Neural progenitor cell (in vitro differentiated cells): ENCODE data around the gene FAM174B.

Source experiments
- CTCF ChIP-seq: fragments of 200-600 bp; sonication (generic); IDR thresholded peaks from 2 replicates; pipeline ENCODE4 v1.5.1; 2017; ENCODE audit warnings: antibody characterized with exemption, mild to moderate bottlenecking
- EZH2 ChIP-seq: fragments of 200-600 bp; sonication (generic); IDR thresholded peaks from 2 replicates; pipeline ENCODE4 v1.6.1; 2017; ENCODE audit warnings: antibody characterized with exemption, mild to moderate bottlenecking, moderate library complexity
- EZH2phosphoT487 ChIP-seq: fragments of 200-600 bp; sonication (generic); IDR thresholded peaks from 2 replicates; pipeline ENCODE4 v1.6.1; 2017; ENCODE audit warnings: antibody characterized with exemption

DNA sequence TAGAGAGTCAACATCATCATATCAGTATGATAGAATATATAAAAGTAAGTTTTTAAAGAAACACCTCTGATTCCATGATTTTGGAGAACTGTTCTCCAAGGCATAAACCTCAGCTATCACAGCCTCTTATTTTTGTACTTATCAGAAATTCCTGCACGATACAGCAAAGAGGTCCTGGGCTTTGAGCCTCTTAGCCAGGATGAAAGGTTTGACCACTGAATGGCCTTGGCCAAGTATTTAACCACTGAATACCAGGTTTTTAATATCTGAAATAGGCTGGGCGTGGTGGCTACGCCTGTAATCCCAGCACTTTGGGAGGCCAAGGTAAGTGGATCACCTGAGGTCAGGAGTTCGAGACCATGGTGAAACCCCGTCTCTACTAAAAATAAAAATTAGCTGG, 1.9 kb upstream of the FAM174B start:
- TF ChIP-seq CTCF, result no peak
- no peak for TF ChIP-seq EZH2phosphoT487
- TF ChIP-seq EZH2, result no peak
